DOHH2 (cell line): Measurements from ENCODE around the gene CACNA2D2.

Experiments used
- H3F3A ChIP-seq: fragments of 200-600 bp; sonication (generic), shearing (Covaris generic); 2 replicates; pipeline ENCODE4 v1.6.0; 2016; ENCODE audit warnings: antibody characterized with exemption, mild to moderate bottlenecking; ENCODE audit not compliant: control insufficient read depth, insufficient read depth
- H3K27ac ChIP-seq: fragments of 200-600 bp; sonication (generic); 2 replicates; pipeline ENCODE4 v1.5.1; 2014; ENCODE audit warnings: low read depth, mild to moderate bottlenecking, low read length, moderate library complexity
- H3K27me3 ChIP-seq: fragments of 200-600 bp; sonication (generic); 2 replicates; pipeline ENCODE4 v1.6.1; 2014; ENCODE audit warnings: mild to moderate bottlenecking, low read length, mixed read lengths; ENCODE audit not compliant: control insufficient read depth
- H3K36me3 ChIP-seq: fragments of 200-600 bp; sonication (generic); 2 replicates; pipeline ENCODE4 v1.6.1; 2014; ENCODE audit warnings: mild to moderate bottlenecking, low read length, moderate library complexity, mixed read lengths; ENCODE audit not compliant: control insufficient read depth
- H3K4me1 ChIP-seq: fragments of 200-600 bp; sonication (generic); 2 replicates; pipeline ENCODE4 v1.6.1; 2014; ENCODE audit warnings: mild to moderate bottlenecking, low read length, mixed read lengths; ENCODE audit not compliant: control insufficient read depth
- H3K4me2 ChIP-seq: fragments of 200-600 bp; sonication (generic); 2 replicates; pipeline ENCODE4 v1.6.0; 2014; ENCODE audit warnings: mild to moderate bottlenecking, low read length, moderate library complexity
- H3K4me3 ChIP-seq: fragments of 200-600 bp; sonication (generic); 2 replicates; pipeline ENCODE4 v1.5.1; 2014; ENCODE audit warnings: mild to moderate bottlenecking, low read length, mixed read lengths
- H3K79me2 ChIP-seq: fragments of 200-600 bp; sonication (generic); 2 replicates; pipeline ENCODE4 v1.6.1; 2014; ENCODE audit warnings: mild to moderate bottlenecking, low read length, mixed read lengths; ENCODE audit not compliant: control insufficient read depth
- H3K9me2 ChIP-seq: fragments of 200-600 bp; sonication (generic); replicated peaks from 2 replicates; pipeline ENCODE4 v1.6.1; 2014; ENCODE audit warnings: mild to moderate bottlenecking, low read length, mixed read lengths; ENCODE audit not compliant: control insufficient read depth
- H3K9me3 ChIP-seq: fragments of 200-600 bp; sonication (generic); 2 replicates; pipeline ENCODE4 v1.6.1; 2014; ENCODE audit warnings: antibody characterized with exemption, low read length, mixed read lengths; ENCODE audit not compliant: control insufficient read depth, insufficient read depth
- H4K20me1 ChIP-seq: fragments of 200-600 bp; sonication (generic); 2 replicates; pipeline ENCODE4 v1.6.0; 2014; ENCODE audit warnings: low read depth, mild to moderate bottlenecking, antibody characterized with exemption, low read length, moderate library complexity; ENCODE audit not compliant: control insufficient read depth, insufficient read depth
- EZH2phosphoT487 ChIP-seq: fragments of 200-600 bp; sonication (generic); IDR thresholded peaks from 2 replicates; pipeline ENCODE4 v1.6.1; 2017; ENCODE audit warnings: borderline replicate concordance, mild to moderate bottlenecking, antibody characterized with exemption, low read length, moderate library complexity, mixed read lengths
- TF ChIP-seq, protein P1 (sequence below): fragments of 200-600 bp; sonication (generic); IDR thresholded peaks from one replicate; pipeline ENCODE4 v1.5.1; 2014; ENCODE audit warnings: antibody characterized with exemption, mild to moderate bottlenecking, low read depth, low read length; ENCODE audit not compliant: poor library complexity, severe bottlenecking

Gene CACNA2D2

DNA sequence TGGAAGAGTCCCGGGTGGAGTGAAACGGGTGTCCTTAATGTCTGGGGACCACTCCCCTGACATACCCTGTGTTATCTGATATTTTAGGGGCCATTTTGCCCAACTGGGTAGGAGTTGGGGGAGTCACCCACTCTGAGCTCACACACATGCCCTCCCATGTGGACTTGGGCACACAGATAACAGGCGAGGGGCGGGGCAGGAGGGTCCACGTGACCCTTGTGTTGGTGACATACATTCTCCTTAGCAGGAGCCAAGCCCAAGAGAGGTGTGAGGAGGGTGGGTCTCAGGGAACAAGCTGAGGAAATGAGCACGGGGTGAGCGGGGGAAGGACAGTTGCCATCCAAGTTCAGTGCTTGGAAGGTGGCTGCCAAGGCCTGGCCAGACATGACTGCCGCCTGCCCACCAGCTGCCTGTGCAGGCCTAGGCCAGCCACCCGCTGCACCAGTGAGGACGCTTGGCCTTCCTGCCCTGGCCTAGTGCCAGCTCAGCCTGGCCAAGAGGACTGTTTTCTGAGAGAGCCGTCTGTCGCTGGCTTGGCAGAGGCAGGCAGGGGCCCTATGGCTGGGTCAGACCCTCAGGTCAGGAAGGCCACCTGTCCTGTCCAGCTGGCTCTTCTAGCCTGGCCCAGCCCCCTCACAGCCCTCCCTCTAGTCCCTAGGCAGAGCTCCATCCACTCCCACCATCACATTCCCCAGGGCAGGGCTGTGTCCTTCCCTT lies 112.8 kb downstream of the CACNA2D2 start:
- Histone ChIP-seq H4K20me1 (no peaks in the 10 kb centered on the region), H3K36me3 (no peaks in the 10 kb centered on the region), H3K27me3 (peaks cover 12% of the 10 kb centered on the region), H3F3A (no peaks in the 10 kb centered on the region), H3K9me3 (no peaks in the 10 kb centered on the region), H3K4me1 (no peaks in the 10 kb centered on the region), H3K4me3 (no peak overlapping the region), H3K27ac (no peak overlapping the region), H3K79me2 (no peaks in the 10 kb centered on the region), H3K9me2 (no peaks in the 10 kb centered on the region), H3K4me2 (no peak overlapping the region)
- TF ChIP-seq EZH2phosphoT487, result no peak
- TF ChIP-seq, protein P1, sequence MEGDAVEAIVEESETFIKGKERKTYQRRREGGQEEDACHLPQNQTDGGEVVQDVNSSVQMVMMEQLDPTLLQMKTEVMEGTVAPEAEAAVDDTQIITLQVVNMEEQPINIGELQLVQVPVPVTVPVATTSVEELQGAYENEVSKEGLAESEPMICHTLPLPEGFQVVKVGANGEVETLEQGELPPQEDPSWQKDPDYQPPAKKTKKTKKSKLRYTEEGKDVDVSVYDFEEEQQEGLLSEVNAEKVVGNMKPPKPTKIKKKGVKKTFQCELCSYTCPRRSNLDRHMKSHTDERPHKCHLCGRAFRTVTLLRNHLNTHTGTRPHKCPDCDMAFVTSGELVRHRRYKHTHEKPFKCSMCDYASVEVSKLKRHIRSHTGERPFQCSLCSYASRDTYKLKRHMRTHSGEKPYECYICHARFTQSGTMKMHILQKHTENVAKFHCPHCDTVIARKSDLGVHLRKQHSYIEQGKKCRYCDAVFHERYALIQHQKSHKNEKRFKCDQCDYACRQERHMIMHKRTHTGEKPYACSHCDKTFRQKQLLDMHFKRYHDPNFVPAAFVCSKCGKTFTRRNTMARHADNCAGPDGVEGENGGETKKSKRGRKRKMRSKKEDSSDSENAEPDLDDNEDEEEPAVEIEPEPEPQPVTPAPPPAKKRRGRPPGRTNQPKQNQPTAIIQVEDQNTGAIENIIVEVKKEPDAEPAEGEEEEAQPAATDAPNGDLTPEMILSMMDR, result no peak

DNA sequence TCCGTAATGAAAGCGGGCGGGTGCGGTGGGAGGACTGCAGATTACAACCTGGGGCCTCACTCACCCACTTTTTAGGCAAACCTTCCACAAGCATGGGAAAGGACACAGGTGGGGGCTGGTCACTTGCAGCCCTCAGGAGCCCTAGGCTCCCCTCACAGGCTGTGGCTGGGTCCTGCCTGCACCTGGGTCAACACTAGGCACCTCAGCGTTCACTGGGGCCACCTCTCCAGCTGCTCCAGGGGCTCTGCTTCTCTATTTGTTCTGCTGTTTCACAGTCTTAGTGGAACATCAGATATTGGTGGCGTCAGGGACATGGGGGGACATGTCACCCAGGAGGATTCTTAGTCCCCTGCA lies 114.0 kb downstream of the CACNA2D2 start:
- Histone ChIP-seq H3F3A (no peaks in the 10 kb centered on the region), H3K4me1 (no peaks in the 10 kb centered on the region), H3K4me3 (no peak overlapping the region), H3K4me2 (no peak overlapping the region), H3K36me3 (no peaks in the 10 kb centered on the region), H3K79me2 (no peaks in the 10 kb centered on the region), H3K9me2 (no peaks in the 10 kb centered on the region), H3K27me3 (peaks cover 12% of the 10 kb centered on the region), H3K9me3 (no peaks in the 10 kb centered on the region), H4K20me1 (no peaks in the 10 kb centered on the region), H3K27ac (no peak overlapping the region)
- no peak for TF ChIP-seq EZH2phosphoT487
- TF ChIP-seq, protein P1, result no peak

DNA sequence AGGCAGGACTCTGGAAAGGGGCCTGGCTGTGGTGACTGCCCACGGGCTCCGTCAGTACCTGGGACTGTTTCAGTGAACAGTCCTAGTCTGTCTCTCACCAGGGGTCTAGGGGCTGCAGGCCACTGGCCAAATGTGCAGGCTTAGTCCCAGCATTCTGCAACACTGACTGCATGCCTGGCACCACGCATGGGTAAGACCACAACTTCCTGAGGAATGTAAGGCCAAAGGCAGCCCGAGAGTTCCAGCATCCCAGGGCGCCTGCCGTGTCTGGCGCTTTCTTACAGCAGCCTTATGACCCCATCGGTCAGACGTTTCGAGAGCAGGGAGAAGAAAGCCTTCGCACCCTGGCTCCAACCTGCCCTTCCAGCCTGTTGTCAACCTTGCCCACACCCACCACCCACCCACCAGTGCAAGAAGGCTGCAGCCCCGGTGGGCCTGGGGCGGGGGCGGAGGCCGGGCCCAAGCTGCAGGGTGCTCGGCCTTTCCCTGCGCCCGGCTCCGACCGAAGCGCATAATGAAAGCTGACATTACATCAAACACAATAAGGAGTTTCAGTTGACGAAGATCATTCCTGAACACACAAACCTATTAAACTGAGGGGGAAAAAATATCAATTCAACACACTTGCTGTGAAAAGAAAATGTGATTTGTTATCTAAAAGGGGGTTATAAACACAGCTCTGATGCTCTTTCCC lies 114.6 kb downstream of the CACNA2D2 start:
- H3K4me2 ChIP-seq, result no peak overlapping the region
- H3K79me2 ChIP-seq, result no peaks in the 10 kb centered on the region
- no peaks in the 10 kb centered on the region for H3K4me1 ChIP-seq
- no peaks in the 10 kb centered on the region for H4K20me1 ChIP-seq
- no peak overlapping the region for H3K27ac ChIP-seq
- no peaks in the 10 kb centered on the region for H3F3A ChIP-seq
- no peaks in the 10 kb centered on the region for H3K9me3 ChIP-seq
- TF ChIP-seq EZH2phosphoT487, result no peak
- TF ChIP-seq, protein P1, result no peak
- H3K36me3 ChIP-seq, result no peaks in the 10 kb centered on the region
- H3K27me3 ChIP-seq, result peaks cover 12% of the 10 kb centered on the region
- H3K9me2 ChIP-seq, result no peaks in the 10 kb centered on the region
- H3K4me3 ChIP-seq, result no peak overlapping the region
